ENCODE results near the gene AGER. TPM values are rescaled to one million over a fixed set of nuclear protein-coding genes. Genes with fewer than 3 reads are reported as not detected.

Gene AGER
- total and polyA plus RNA-seq, 2 of the 4 experiments (the other 2 are of a cell fraction): 0.18 to 4.2 TPM

GRCh38 chr6:32214126-32214525, 30.1 kb upstream of the AGER start:
- dilution Hi-C loops (cut with HindIII; ENCODE audit: low sequenced_read_pairs, unreplicated experiment): no loop called here
- H4K5ac ChIP-seq (ENCODE audit: low read depth, low read length): no peak overlapping the region
- no peak for TF ChIP-seq BHLHE40 (IDR thresholded peaks at IDR 0.05; ENCODE audit: low read depth, low read length)
- no peak for TF ChIP-seq USF2 (IDR thresholded peaks at IDR 0.05; ENCODE audit: low read depth, low read length)
- no peak for TF ChIP-seq FOS (IDR thresholded peaks at IDR 0.05; ENCODE audit: low read depth, low read length)
- TF ChIP-seq RFX5 (IDR thresholded peaks at IDR 0.05; ENCODE audit: low read depth, low read length): no peak
- TF ChIP-seq CHD1 (IDR thresholded peaks at IDR 0.05; ENCODE audit: low read depth, low read length): no peak
- TF ChIP-seq MAFK (IDR thresholded peaks at IDR 0.05; ENCODE audit: low read depth, low read length): no peak
- TF ChIP-seq RAD21 (IDR thresholded peaks at IDR 0.05; ENCODE audit: low read length): no peak
- TF ChIP-seq POLR2A (IDR thresholded peaks at IDR 0.05; ENCODE audit: low read depth, low read length): no peak
- no peak for TF ChIP-seq CTCF (conservative IDR thresholded peaks at IDR 0.05; ENCODE audit: low read depth, low read length)
- no peak for TF ChIP-seq RCOR1 (IDR thresholded peaks at IDR 0.05; ENCODE audit: insufficient replicate concordance, low read length)
- TF ChIP-seq SMC3 (IDR thresholded peaks at IDR 0.05; ENCODE audit: low read depth, low read length): no peak
- TF ChIP-seq MAZ (IDR thresholded peaks at IDR 0.05; ENCODE audit: borderline replicate concordance, low read depth, low read length): no peak
- no peak for TF ChIP-seq ELK1 (IDR thresholded peaks at IDR 0.05; ENCODE audit: borderline replicate concordance, low read depth, low read length)
- no peak for TF ChIP-seq MXI1 (IDR thresholded peaks at IDR 0.05; ENCODE audit: borderline replicate concordance, low read depth, low read length)
- TF ChIP-seq CEBPB (IDR thresholded peaks at IDR 0.05; ENCODE audit: low read depth, low read length): no peak
- TF ChIP-seq NFE2L2 (IDR thresholded peaks at IDR 0.05; ENCODE audit: low read depth, low read length): no peak
- H2AK9ac ChIP-seq (replicated peaks; ENCODE audit: low read depth, low read length, poor library complexity): no peak overlapping the region
- no peak for ATAC-seq (ENCODE audit: low read depth)
- H3K9ac ChIP-seq (ENCODE audit: low read depth, low read length): no peak overlapping the region
- no peak overlapping the region for H3K4me2 ChIP-seq (ENCODE audit: low read depth, low read length)
- in situ Hi-C loops (cut with MboI; ENCODE audit: low sequenced_read_pairs): no loop called here
- no CpG with 5 or more reads among the region's 3 CpGs for WGBS, 2 experiments (ENCODE audit: extremely low coverage in 2 of 2, insufficient read length in 1 of 2)
- POLR2A ChIA-PET (ENCODE audit: unreplicated experiment): no interaction called here
- no peak overlapping the region for H3K56ac ChIP-seq (ENCODE audit: extremely low read depth, insufficient read depth, low read length)
- H3K18ac ChIP-seq (ENCODE audit: low read depth, low read length): no peak overlapping the region
- H3K4me1 ChIP-seq (ENCODE audit: control insufficient read depth, insufficient read depth, low read length): no peaks in the 10 kb centered on the region
- no peak overlapping the region for H3K4ac ChIP-seq (ENCODE audit: low read depth, low read length)
- H3K4me3 ChIP-seq (ENCODE audit: insufficient read depth, low read depth, low read length): no peak overlapping the region
- no peaks in the 10 kb centered on the region for H4K20me1 ChIP-seq (ENCODE audit: insufficient read depth, low read length)
- no TSS peak for BruUV-seq (replicated peaks)
- no peaks in the 10 kb centered on the region for H3K79me1 ChIP-seq (ENCODE audit: low read depth in 1 of 2, low read length in 2 of 2)
- H3K27me3 ChIP-seq (ENCODE audit: control insufficient read depth, insufficient read depth, low read length): peaks cover 25% of the 10 kb centered on the region
- H3K23ac ChIP-seq (ENCODE audit: low read depth, low read length): no peak overlapping the region
- no peak overlapping the region for H4K91ac ChIP-seq (ENCODE audit: insufficient read depth, low read depth, low read length)
- H2BK15ac ChIP-seq (ENCODE audit: low read depth, low read length): no peak overlapping the region
- no peak overlapping the region for H2AK5ac ChIP-seq (ENCODE audit: low read depth, low read length)
- no peak overlapping the region for H4K8ac ChIP-seq (ENCODE audit: low read depth in 2 of 2, low read length in 2 of 2)
- intact Hi-C loops (cut with micrococcal nuclease): no loop called here
- H3K14ac ChIP-seq (replicated peaks; ENCODE audit: low read depth, low read length): no peak overlapping the region
- H3K27ac ChIP-seq (ENCODE audit: insufficient read depth, low read length): no peak overlapping the region
- H3K36me3 ChIP-seq (ENCODE audit: control insufficient read depth, insufficient read depth, low read length): no peaks in the 10 kb centered on the region
- H3K9me3 ChIP-seq (ENCODE audit: control insufficient read depth, insufficient read depth, low read length): no peaks in the 10 kb centered on the region
- no peaks in the 10 kb centered on the region for H3K9me1 ChIP-seq (ENCODE audit: insufficient read depth, low read length)
- DNase-seq: no peak
- no peak overlapping the region for H2AFZ ChIP-seq (replicated peaks; ENCODE audit: low read length, poor library complexity)
- no peak overlapping the region for H2BK20ac ChIP-seq (ENCODE audit: low read depth, low read length)
- no peak overlapping the region for H2BK5ac ChIP-seq (ENCODE audit: low read depth, low read length, poor library complexity, severe bottlenecking)
- H2BK120ac ChIP-seq (ENCODE audit: low read depth, low read length): no peak overlapping the region
- CTCF ChIA-PET: no interaction called here

All from IMR-90 (cell line).